Measurements from ENCODE around the gene RPRD1B. TPM values are rescaled to one million over a fixed set of nuclear protein-coding genes. Genes with fewer than 3 reads are reported as not detected.

RPRD1B gene
- total RNA-seq, 4 donors from 2014 or later, result 15.2 to 25.9 (median 23.6) TPM

- H3K27ac ChIP-seq, result peak overlapping the region in 2 of 4 donors; percentile 6 to 39
- H3K36me3 ChIP-seq, result peaks cover 0 to 28% (median 0%) of the 10 kb centered on the region in 3 donors
- peaks cover 21 to 27% (median 21%) of the 10 kb centered on the region in 3 donors for H3K4me1 ChIP-seq
- no peak for DNase-seq
- peaks cover 0 to 26% (median 0%) of the 10 kb centered on the region in 4 donors for H3K27me3 ChIP-seq
- H3K4me3 ChIP-seq, result no peak overlapping the region
- no peaks in the 10 kb centered on the region for H3K9me3 ChIP-seq
- intact Hi-C loops (cut with DNase I), result no loop called here
- WGBS, 2 donors, result 58% methylated on average over 12 of the region's 12 CpGs
- no peak for TF ChIP-seq CTCF (IDR thresholded peaks at IDR 0.05)
- no peak for TF ChIP-seq POLR2A (IDR thresholded peaks at IDR 0.05)
Observed at GRCh38 chr20:38139977-38140753, 106.6 kb downstream of the RPRD1B start.

DNA sequence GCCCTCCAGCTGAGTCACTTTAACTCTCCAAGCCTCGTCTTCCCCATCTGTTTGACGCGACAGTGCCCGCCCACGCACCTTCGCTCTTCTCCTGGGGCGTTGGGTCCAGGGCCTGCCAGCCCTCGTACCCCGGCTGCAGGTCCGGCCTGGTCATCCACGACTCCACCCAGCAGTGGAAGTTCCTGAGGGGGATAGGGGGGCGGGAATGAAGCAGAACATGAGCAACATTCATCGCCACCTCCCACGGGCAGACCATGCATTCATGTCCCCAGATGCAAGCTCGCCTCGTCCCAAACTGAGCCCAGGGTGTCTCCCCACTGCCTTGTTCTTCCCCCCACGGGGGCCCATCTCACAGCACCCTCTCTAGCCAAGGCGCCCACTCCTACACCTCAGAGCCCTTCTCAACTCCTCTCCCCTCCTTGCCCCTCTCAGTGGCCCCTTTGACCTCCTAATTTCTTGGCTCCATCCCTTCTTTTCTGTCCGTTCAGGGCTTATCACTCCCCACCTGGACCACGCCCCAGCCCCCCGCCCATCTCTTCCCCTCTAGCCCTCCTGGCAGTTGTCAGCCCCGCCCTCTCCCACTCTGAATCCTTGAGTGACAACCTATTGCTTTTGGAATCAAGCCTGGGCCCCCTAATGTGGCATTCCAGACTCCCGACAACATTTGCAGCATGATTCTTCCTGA, 107.8 kb downstream of the RPRD1B start:
- H3K36me3 ChIP-seq, result peaks cover 0 to 28% (median 0%) of the 10 kb centered on the region in 3 donors
- no peak for DNase-seq
- WGBS, 2 donors, result 68 to 77% methylated on average over 21 to 23 of the region's 23 CpGs
- no peak overlapping the region for H3K4me3 ChIP-seq
- no peaks in the 10 kb centered on the region for H3K9me3 ChIP-seq
- H3K4me1 ChIP-seq, result peaks cover 21 to 31% (median 22%) of the 10 kb centered on the region in 3 donors
- H3K27me3 ChIP-seq, result peaks cover 0 to 26% (median 0%) of the 10 kb centered on the region in 4 donors
- intact Hi-C loops (cut with DNase I), result no loop called here
- peak overlapping the region in 2 of 4 donors; percentile 25 to 44 for H3K27ac ChIP-seq
- TF ChIP-seq POLR2A (IDR thresholded peaks at IDR 0.05) (no peak), CTCF (IDR thresholded peaks at IDR 0.05) (no peak)

Small RNA genes within 50 kb of the gene (small RNA-seq; reads per million reads assigned to genes)
- gene RN7SL237P, result 0 reads per million in 4 donors

Other genes starting within 250 kb of the RPRD1B start
- gene VSTM2L, start 130.6 kb upstream of the RPRD1B start, total RNA-seq, result 1 to 10 TPM in 1 of 4 donors, under 1 TPM in 3; 0.38 to 2.6 (median 0.68) TPM
- gene TTI1, start 290 bp upstream of the RPRD1B start, total RNA-seq, result 10 to 100 TPM in 3 of 4 donors, 1 to 10 TPM in 1; 5.1 to 14.7 (median 10.5) TPM
- 10 to 100 TPM in 2 of 4 donors, 1 to 10 TPM in 2; 2.8 to 33.2 (median 11.5) TPM for gene TGM2, start 131.5 kb downstream of the RPRD1B start, total RNA-seq
- 1 to 10 TPM in 1 of 4 donors, under 1 TPM in 3; 0.12 to 3.4 (median 0.39) TPM for gene KIAA1755, start 227.0 kb downstream of the RPRD1B start, total RNA-seq

All from esophagus squamous epithelium (tissue), 5 donors.